H9 (cell line): ENCODE results near the gene NBEAL1. TPM values are rescaled to one million over a fixed set of nuclear protein-coding genes. Genes with fewer than 3 reads are reported as not detected.
A peak's percentile ranks its signal among the peaks of the same experiment; 100 is the strongest.

Experiments
- DNase-seq: peaks from one replicate; pipeline ENCODE4 v3.0.0-alpha.2; 2017
- H2AFZ ChIP-seq: one replicate; pipeline ENCODE4 v1.6.1; 2013; ENCODE audit warnings: mild to moderate bottlenecking, low read length, control low read depth, moderate library complexity
- H2AK5ac ChIP-seq: 2 replicates; pipeline ENCODE4 v1.6.1; 2013; ENCODE audit warnings: low read length, control low read depth, mixed read lengths; ENCODE audit not compliant: insufficient read length
- H2BK120ac ChIP-seq: one replicate; pipeline ENCODE4 v1.6.1; 2013; ENCODE audit warnings: low read depth, mild to moderate bottlenecking, low read length, control low read depth, inconsistent platforms; ENCODE audit not compliant: poor library complexity, severe bottlenecking
- H2BK12ac ChIP-seq: 2 replicates; pipeline ENCODE4 v1.6.1; 2013; ENCODE audit warnings: low read length, control low read depth, mixed read lengths, low read depth; ENCODE audit not compliant: insufficient read length
- H2BK15ac ChIP-seq: 2 replicates; pipeline ENCODE4 v1.6.1; 2013; ENCODE audit warnings: low read depth, low read length, control low read depth
- H2BK20ac ChIP-seq: one replicate; pipeline ENCODE4 v1.6.1; 2013; ENCODE audit warnings: low read depth, mild to moderate bottlenecking, low read length, control low read depth, inconsistent platforms; ENCODE audit not compliant: poor library complexity, severe bottlenecking
- H2BK5ac ChIP-seq: 2 replicates; pipeline ENCODE4 v1.6.1; 2013; ENCODE audit warnings: low read length, control low read depth, mixed read lengths; ENCODE audit not compliant: insufficient read length
- H3K14ac ChIP-seq: 2 replicates; pipeline ENCODE4 v1.6.1; 2013; ENCODE audit warnings: low read length, control low read depth; ENCODE audit not compliant: insufficient read depth
- H3K18ac ChIP-seq: 2 replicates; pipeline ENCODE4 v1.6.1; 2013; ENCODE audit warnings: low read depth, mild to moderate bottlenecking, mixed read lengths, low read length, control low read depth; ENCODE audit not compliant: insufficient read length
- H3K23ac ChIP-seq: 2 replicates; pipeline ENCODE4 v1.6.1; 2013; ENCODE audit warnings: low read length, control low read depth, mixed read lengths, low read depth; ENCODE audit not compliant: insufficient read length
- H3K23me2 ChIP-seq: 2 replicates; pipeline ENCODE4 v1.6.1; 2013; ENCODE audit warnings: low read depth, mild to moderate bottlenecking, mixed read lengths, low read length, control low read depth; ENCODE audit not compliant: insufficient read length, poor library complexity, severe bottlenecking
- H3K27ac ChIP-seq: 2 replicates; pipeline ENCODE4 v1.5.1; 2013; ENCODE audit warnings: low read length, control low read depth, mixed read lengths, low read depth; ENCODE audit not compliant: insufficient read length
- H3K27me3 ChIP-seq: 2 replicates; pipeline ENCODE4 v1.6.1; 2013; ENCODE audit warnings: low read length, control low read depth, inconsistent platforms; ENCODE audit not compliant: insufficient read depth
- H3K4ac ChIP-seq: 2 replicates; pipeline ENCODE4 v1.6.1; 2013; ENCODE audit warnings: low read depth, mild to moderate bottlenecking, control low read depth, inconsistent platforms, low read length, moderate library complexity
- H3K4me1 ChIP-seq: 2 replicates; pipeline ENCODE4 v1.6.1; 2013; ENCODE audit warnings: low read length, control low read depth, inconsistent platforms; ENCODE audit not compliant: insufficient read depth
- H3K4me2 ChIP-seq: 2 replicates; pipeline ENCODE4 v1.6.1; 2013; ENCODE audit warnings: low read length, control low read depth, mixed read lengths; ENCODE audit not compliant: insufficient read length, insufficient read depth
- H3K56ac ChIP-seq: 2 replicates; pipeline ENCODE4 v1.6.1; 2013; ENCODE audit warnings: low read depth, mild to moderate bottlenecking, mixed read lengths, low read length, control low read depth; ENCODE audit not compliant: insufficient read length
- H3K79me1 ChIP-seq: 2 replicates; pipeline ENCODE4 v1.6.1; 2013; ENCODE audit warnings: low read depth, mild to moderate bottlenecking, moderate library complexity, low read length, control low read depth, inconsistent platforms; ENCODE audit not compliant: insufficient read depth, poor library complexity, severe bottlenecking
- H3K79me2 ChIP-seq: 2 replicates; pipeline ENCODE4 v1.6.1; 2013; ENCODE audit warnings: low read length, control low read depth, inconsistent platforms; ENCODE audit not compliant: insufficient read depth
- H3K9ac ChIP-seq: 2 replicates; pipeline ENCODE4 v1.6.1; 2013; ENCODE audit warnings: low read length, control low read depth, mixed read lengths; ENCODE audit not compliant: insufficient read length; ENCODE audit errors: extremely low read depth
- H3K9me3 ChIP-seq: one replicate; pipeline ENCODE4 v1.6.1; 2013; ENCODE audit warnings: low read depth, low read length, inconsistent platforms; ENCODE audit not compliant: control insufficient read depth
- H3T11ph ChIP-seq: one replicate; pipeline ENCODE4 v1.6.1; 2013; ENCODE audit warnings: mild to moderate bottlenecking, low read length, control low read depth, inconsistent platforms
- H4K20me1 ChIP-seq: one replicate; pipeline ENCODE4 v1.6.1; 2013; ENCODE audit not compliant: control insufficient read depth, insufficient read length, insufficient read depth
- H4K5ac ChIP-seq: 2 replicates; pipeline ENCODE4 v1.6.1; 2013; ENCODE audit warnings: low read depth, mild to moderate bottlenecking, mixed read lengths, low read length, control low read depth; ENCODE audit not compliant: insufficient read length
- H4K8ac ChIP-seq: replicated peaks from 2 replicates; pipeline ENCODE4 v1.6.1; 2013; ENCODE audit warnings: low read length, control low read depth, mixed read lengths, low read depth; ENCODE audit not compliant: insufficient read length
- H4K91ac ChIP-seq: 2 replicates; pipeline ENCODE4 v1.6.1; 2013; ENCODE audit warnings: low read depth, mild to moderate bottlenecking, moderate library complexity, mixed read lengths, low read length, control low read depth; ENCODE audit not compliant: insufficient read length
- H3K27ac Mint-ChIP-seq, 3 experiments: 2 replicates in 2 of 3; 3 replicates in 1 of 3; pipeline ENCODE4 v1.8.0; 2020 to 2021; ENCODE audit warnings: mixed read lengths in 3 of 3, mild to moderate bottlenecking in 1 of 3, moderate library complexity in 1 of 3
- H3K27me3 Mint-ChIP-seq: 2 replicates; pipeline ENCODE4 v1.8.0; 2021; ENCODE audit warnings: low read depth, mild to moderate bottlenecking, moderate library complexity, mixed read lengths
- H3K36me3 Mint-ChIP-seq, 3 experiments: 2 replicates in 2 of 3; 3 replicates in 1 of 3; pipeline ENCODE4 v1.8.0; 2020 to 2021; ENCODE audit warnings: low read depth in 3 of 3, mixed read lengths in 3 of 3; ENCODE audit not compliant: insufficient read depth in 1 of 3
- H3K4me1 Mint-ChIP-seq, 2 experiments: 2 replicates each; pipeline ENCODE4 v1.8.0; 2020; ENCODE audit warnings: mixed read lengths in 2 of 2
- H3K4me3 Mint-ChIP-seq, 2 experiments: 2 replicates in 1 of 2; 3 replicates in 1 of 2; pipeline ENCODE4 v1.8.0; 2020 to 2021; ENCODE audit warnings: mild to moderate bottlenecking in 2 of 2, mixed read lengths in 2 of 2, moderate library complexity in 1 of 2
- H3K9me3 Mint-ChIP-seq, 2 experiments: 2 replicates in 1 of 2; 3 replicates in 1 of 2; pipeline ENCODE4 v1.8.0; 2020; ENCODE audit warnings: mild to moderate bottlenecking in 2 of 2, mixed read lengths in 2 of 2, moderate library complexity in 1 of 2
- WGBS: extraction: QIAGEN DNeasy Blood & Tissue Kit; methylation state at CpG from one replicate; pipeline ENCODE4 v1.1.7; 2013; ENCODE audit warnings: missing lambda C conversion rate, low lambda C conversion rate, mixed read lengths; ENCODE audit not compliant: insufficient read length; ENCODE audit errors: extremely low coverage; 5-methylcytosine and 5-hydroxymethylcytosine counted together
- total RNA-seq: library from RNA; stranded (reverse); gene quantifications from 2 replicates; pipeline ENCODE4 v1.2.1, GENCODE V29; 2021
- TF ChIP-seq, protein P1 (sequence below): fragments of 200-600 bp; sonication (generic); conservative IDR thresholded peaks from 3 replicates; pipeline ENCODE4 v1.8.0; 2021; ENCODE audit warnings: antibody characterized with exemption, mild to moderate bottlenecking

Gene NBEAL1
- total RNA-seq, 1 experiment from 2014 or later = 10.1 TPM

DNA sequence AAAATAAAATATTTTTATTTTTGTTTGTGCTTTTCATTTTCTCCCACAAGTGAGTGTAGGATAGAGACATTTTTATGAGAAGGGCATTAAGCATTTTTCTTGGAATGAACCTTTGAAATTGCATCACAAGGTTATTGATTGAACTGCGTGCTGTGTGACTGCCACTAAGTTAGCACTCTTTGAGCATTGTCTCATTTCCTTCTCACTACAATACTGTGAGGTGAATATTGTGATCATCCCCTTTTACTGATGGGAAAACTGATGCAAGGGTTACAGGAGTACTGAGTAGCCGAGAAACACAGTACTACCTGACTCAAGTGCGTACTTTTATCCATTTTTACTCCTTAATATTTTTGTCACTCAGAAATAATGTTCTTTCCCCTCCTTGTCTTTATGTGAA, 2.0 kb downstream of the NBEAL1 start:
- Histone ChIP-seq H3K9ac (no peak overlapping the region), H2AK5ac (no peak overlapping the region), H2BK120ac (no peak overlapping the region), H3T11ph (no peak overlapping the region), H3K18ac (no peak overlapping the region), H3K4ac (no peak overlapping the region), H2BK15ac (no peak overlapping the region), H3K9me3 (no peaks in the 10 kb centered on the region), H2AFZ (no peak overlapping the region), H4K5ac (no peak overlapping the region), H3K27me3 (no peaks in the 10 kb centered on the region), H3K27ac (no peak overlapping the region), H4K8ac (no peak overlapping the region), H3K56ac (no peak overlapping the region), H3K79me1 (no peaks in the 10 kb centered on the region), H3K4me2 (no peak overlapping the region), H2BK5ac (no peak overlapping the region), H2BK12ac (no peak overlapping the region), H2BK20ac (no peak overlapping the region), H3K23me2 (no peaks in the 10 kb centered on the region), H3K4me1 (no peaks in the 10 kb centered on the region), H4K20me1 (no peaks in the 10 kb centered on the region), H4K91ac (no peak overlapping the region), H3K23ac (no peak overlapping the region), H3K14ac (no peak overlapping the region), H3K79me2 (no peaks in the 10 kb centered on the region)
- Mint-ChIP-seq H3K4me1 (peaks cover 21 to 28% of the 10 kb centered on the region in 2 experiments), H3K4me3 (peak overlapping the region in 1 of 2 experiments; percentile 7; a peak in 1 of 5 replicates), H3K9me3 (no peaks in the 10 kb centered on the region), H3K27ac (peak overlapping the region in 1 of 3 experiments; percentile 6; a peak in 1 of 7 replicates), H3K36me3 (no peaks in the 10 kb centered on the region), H3K27me3 (peaks cover 2% of the 10 kb centered on the region)
- TF ChIP-seq, protein P1, sequence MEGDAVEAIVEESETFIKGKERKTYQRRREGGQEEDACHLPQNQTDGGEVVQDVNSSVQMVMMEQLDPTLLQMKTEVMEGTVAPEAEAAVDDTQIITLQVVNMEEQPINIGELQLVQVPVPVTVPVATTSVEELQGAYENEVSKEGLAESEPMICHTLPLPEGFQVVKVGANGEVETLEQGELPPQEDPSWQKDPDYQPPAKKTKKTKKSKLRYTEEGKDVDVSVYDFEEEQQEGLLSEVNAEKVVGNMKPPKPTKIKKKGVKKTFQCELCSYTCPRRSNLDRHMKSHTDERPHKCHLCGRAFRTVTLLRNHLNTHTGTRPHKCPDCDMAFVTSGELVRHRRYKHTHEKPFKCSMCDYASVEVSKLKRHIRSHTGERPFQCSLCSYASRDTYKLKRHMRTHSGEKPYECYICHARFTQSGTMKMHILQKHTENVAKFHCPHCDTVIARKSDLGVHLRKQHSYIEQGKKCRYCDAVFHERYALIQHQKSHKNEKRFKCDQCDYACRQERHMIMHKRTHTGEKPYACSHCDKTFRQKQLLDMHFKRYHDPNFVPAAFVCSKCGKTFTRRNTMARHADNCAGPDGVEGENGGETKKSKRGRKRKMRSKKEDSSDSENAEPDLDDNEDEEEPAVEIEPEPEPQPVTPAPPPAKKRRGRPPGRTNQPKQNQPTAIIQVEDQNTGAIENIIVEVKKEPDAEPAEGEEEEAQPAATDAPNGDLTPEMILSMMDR = no peak
- no peak for DNase-seq
- no CpG with 5 or more reads among the region's 3 CpGs for WGBS
